Mucosa of rectum (tissue), 2 donors: ENCODE measurements around the gene ARHGEF37.

Experiments
- H3K27ac ChIP-seq, 2 donors: one replicate each; pipeline ENCODE4 v1.7.0; 2013; ENCODE audit warnings: inconsistent platforms in 2 of 2, low read depth in 2 of 2, low read length in 2 of 2
- H3K27me3 ChIP-seq, 2 donors: one replicate each; pipeline ENCODE4 v1.7.0; 2013; ENCODE audit warnings: low read length in 2 of 2; ENCODE audit not compliant: control insufficient read depth in 2 of 2, insufficient read depth in 2 of 2
- H3K36me3 ChIP-seq, 2 donors: one replicate each; pipeline ENCODE4 v1.7.0; 2013; ENCODE audit warnings: low read length in 2 of 2; ENCODE audit not compliant: control insufficient read depth in 2 of 2, insufficient read depth in 2 of 2
- H3K4me1 ChIP-seq, 2 donors: one replicate each; pipeline ENCODE4 v1.7.0; 2013; ENCODE audit warnings: low read length in 2 of 2, mild to moderate bottlenecking in 1 of 2; ENCODE audit not compliant: control insufficient read depth in 2 of 2, insufficient read depth in 2 of 2
- H3K4me3 ChIP-seq, 2 donors: one replicate each; pipeline ENCODE4 v1.7.0; 2013; ENCODE audit warnings: low read length in 2 of 2
- H3K9ac ChIP-seq, 2 donors: one replicate each; pipeline ENCODE4 v1.7.0; 2013; ENCODE audit warnings: low read length in 2 of 2, low read depth in 1 of 2, mild to moderate bottlenecking in 1 of 2
- H3K9me3 ChIP-seq, 2 donors: one replicate each; pipeline ENCODE4 v1.7.0; 2013; ENCODE audit warnings: low read length in 2 of 2; ENCODE audit not compliant: control insufficient read depth in 2 of 2
- donor health status: healthy.
- donor health status: Normal muscosa, but diverticular disease.

The ARHGEF37 gene

DNA sequence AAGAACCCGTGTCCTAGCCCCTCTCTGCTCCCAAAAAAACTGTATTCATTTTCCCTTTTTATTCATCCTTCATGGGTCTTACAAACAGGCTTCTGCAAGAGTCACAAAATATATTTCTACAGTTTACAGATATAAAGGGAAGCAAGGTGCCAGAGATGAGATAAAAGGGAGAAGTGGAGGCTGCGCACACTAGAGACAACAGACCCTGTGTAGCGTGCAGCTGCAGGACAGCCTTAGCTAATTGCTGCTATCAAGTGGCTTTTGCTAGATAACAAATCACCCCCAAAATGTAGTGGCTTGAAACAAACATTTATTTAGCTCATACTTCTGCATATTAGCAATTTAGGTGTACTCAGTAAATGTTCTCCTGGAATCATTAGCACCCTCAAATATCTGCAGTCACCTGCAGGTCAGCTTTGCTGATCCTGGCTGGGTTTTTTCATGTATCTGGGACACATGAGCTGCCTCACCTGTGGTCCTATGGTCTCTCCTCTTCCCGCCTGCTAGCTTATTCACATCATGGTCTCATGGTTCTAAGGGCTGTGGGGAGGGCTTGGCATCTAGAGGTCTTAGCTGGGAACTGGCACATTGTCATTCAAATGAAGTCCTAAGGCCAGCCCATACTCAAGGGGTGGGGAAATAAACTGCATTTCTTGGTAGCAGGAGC is 29.4 kb downstream of the ARHGEF37 start:
- Histone ChIP-seq H3K4me3 (no peak overlapping the region), H3K27ac (peak overlapping the region; percentile 63 to 74), H3K36me3 (peaks cover 5 to 12% of the 10 kb centered on the region in 2 donors), H3K4me1 (peaks cover 23 to 41% of the 10 kb centered on the region in 2 donors), H3K27me3 (no peaks in the 10 kb centered on the region), H3K9me3 (no peaks in the 10 kb centered on the region), H3K9ac (peak overlapping the region in 1 of 2 donors; percentile 6)

DNA sequence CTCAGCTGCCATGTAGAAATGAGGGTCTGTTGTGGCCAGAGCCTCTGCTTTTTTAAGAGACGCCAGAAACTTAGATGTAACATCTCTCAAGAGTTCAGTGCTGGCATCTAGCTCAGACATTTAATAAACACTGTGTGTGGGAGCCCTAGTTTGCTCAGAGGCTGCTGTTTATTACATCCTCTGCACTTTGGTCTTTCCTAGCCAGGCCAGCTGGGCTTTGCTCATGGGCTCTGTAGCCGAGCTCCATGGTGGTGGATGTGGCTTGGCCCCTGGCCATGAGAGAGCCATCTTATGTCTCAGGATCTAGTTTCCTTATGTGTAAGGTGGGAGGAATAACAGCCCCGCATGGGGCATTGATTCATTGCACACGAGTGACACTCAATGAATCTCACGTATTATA is 30.0 kb downstream of the ARHGEF37 start:
- Histone ChIP-seq H3K4me3 (no peak overlapping the region), H3K27ac (peak overlapping the region; percentile 63 to 74), H3K9ac (peak overlapping the region in 1 of 2 donors; percentile 6), H3K4me1 (peaks cover 19 to 35% of the 10 kb centered on the region in 2 donors), H3K9me3 (no peaks in the 10 kb centered on the region), H3K27me3 (no peaks in the 10 kb centered on the region), H3K36me3 (peaks cover 5 to 12% of the 10 kb centered on the region in 2 donors)

DNA sequence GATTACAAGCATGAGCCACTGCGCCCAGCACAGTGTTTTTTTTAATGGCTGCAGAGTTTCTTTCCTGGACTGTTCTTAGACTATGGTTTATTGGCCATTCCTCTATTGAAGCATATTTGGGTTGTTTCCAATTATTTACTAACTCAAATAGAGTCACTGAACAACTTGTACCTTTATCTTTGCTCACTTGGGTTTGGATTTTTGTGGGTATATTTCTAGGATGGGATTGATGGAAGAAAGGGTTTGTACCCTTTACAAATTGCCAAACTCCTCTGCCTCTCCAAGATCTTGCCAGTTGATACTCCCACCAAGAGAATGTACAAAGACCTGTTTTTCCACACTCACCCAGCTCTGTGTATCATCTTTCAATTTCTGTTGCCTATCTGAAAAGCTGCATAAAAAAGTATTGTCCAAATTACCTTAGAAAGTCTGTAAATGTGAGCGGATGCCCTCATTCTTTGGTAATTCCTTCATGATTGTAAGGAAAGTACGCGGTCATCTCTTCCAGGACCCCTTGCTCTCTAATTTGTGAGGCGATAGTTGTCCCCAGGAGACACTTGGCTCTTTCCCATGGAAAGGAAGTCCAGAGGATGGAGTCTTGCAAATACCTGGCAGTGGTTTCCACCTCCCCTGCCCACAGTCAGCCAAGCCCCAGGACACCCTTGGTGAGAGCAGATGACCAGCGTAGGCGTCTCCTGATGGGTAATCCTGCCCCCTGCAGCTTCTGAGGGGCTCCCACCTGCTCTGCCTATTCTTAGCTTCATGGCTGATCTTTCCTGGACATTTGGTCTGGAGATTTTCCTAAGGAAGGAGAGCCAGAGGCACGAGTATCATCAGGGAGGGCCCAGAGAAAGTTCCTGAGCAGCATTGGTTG is 33.0 kb downstream of the ARHGEF37 start:
- no peak overlapping the region for H3K9ac ChIP-seq
- H3K27me3 ChIP-seq: no peaks in the 10 kb centered on the region
- peaks cover 19 to 20% of the 10 kb centered on the region in 2 donors for H3K4me1 ChIP-seq
- H3K27ac ChIP-seq: no peak overlapping the region
- H3K36me3 ChIP-seq: peaks cover 6 to 20% of the 10 kb centered on the region in 2 donors
- no peak overlapping the region for H3K4me3 ChIP-seq
- no peaks in the 10 kb centered on the region for H3K9me3 ChIP-seq

DNA sequence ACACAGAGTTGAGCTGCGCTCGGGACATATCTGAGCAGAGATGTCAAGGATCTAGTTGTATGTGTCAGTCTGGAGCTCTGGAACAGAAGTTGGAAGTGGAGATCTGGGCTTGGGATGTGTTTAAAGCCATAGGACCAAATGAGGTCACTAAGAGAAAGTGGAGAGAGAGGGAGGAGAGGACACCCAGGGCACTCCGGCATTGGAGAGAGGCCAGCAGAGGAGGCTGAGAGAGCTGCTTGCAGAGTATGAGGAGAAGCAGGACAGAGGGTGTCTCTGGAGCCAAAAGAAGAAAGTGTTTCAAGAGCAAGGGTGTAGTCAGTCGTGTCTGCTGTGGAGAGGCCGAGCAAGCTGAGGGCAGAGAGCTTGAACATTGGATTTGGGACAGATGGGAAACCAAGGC is 34.7 kb downstream of the ARHGEF37 start:
- Histone ChIP-seq H3K4me1 (peaks cover 10 to 14% of the 10 kb centered on the region in 2 donors), H3K9ac (no peak overlapping the region), H3K9me3 (no peaks in the 10 kb centered on the region), H3K36me3 (peaks cover 2 to 11% of the 10 kb centered on the region in 2 donors), H3K4me3 (no peak overlapping the region), H3K27ac (no peak overlapping the region), H3K27me3 (no peaks in the 10 kb centered on the region)

DNA sequence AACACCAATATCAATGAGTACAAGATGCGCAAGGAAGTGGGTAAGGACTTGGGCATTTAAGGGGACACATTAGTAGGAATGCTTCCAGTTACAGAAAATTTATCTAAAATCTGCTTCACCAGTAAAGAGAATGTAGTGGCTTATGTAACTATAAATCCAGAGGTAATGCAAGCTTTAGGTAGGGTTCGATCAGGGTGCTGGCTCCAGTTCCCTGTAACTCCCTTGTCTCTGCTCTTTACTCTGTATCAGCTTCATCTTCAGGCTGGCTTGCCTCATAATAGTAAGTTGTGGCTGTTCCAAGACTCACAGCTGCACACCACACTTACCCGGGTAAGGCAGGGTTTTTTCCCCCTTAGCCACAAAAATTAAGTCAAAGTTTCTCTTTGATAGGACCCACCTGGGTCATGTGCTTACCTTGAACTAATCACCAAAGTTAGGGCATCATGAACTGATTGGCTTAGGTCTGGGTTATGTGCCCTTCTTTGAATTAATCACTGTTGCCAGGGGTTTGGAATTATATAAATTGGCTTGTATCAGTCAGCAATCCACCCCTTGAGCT is 35.5 kb downstream of the ARHGEF37 start:
- Histone ChIP-seq H3K27ac (no peak overlapping the region), H3K9me3 (no peaks in the 10 kb centered on the region), H3K9ac (no peak overlapping the region), H3K4me1 (peaks cover 2 to 6% of the 10 kb centered on the region in 2 donors), H3K4me3 (no peak overlapping the region), H3K36me3 (peaks cover 7 to 16% of the 10 kb centered on the region in 2 donors), H3K27me3 (no peaks in the 10 kb centered on the region)

DNA sequence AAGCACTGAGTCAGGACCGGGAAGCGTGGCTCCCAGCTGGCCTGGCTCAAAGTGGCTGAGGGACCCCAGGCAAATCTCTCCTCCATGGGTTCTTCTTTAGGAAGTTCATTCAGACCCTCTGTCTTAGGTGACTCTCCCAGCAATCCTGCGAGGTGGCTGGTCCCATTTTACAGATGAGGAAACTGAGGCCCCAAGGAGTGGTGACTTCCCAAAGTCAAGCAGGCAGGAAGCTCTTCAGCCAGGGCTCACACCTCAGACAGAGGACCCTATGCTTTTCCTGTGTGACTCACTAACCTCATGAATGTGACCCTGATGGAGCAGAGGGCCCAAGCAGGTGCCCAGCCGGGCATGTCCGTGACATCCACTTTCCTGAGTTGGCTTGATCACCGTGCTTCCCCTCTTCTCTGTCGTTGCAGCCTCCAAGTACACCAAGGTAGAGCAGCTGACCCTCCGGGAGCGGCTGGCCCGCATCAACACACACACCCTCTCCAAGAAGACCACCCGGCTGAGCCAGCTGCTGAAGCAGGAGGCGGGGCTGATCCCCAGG is 36.5 kb downstream of the ARHGEF37 start:
- Histone ChIP-seq H3K4me1 (peaks cover under 1 to 2% of the 10 kb centered on the region in 2 donors), H3K36me3 (peaks cover 17 to 26% of the 10 kb centered on the region in 2 donors), H3K27me3 (no peaks in the 10 kb centered on the region), H3K9me3 (no peaks in the 10 kb centered on the region), H3K4me3 (no peak overlapping the region), H3K9ac (no peak overlapping the region), H3K27ac (no peak overlapping the region)

DNA sequence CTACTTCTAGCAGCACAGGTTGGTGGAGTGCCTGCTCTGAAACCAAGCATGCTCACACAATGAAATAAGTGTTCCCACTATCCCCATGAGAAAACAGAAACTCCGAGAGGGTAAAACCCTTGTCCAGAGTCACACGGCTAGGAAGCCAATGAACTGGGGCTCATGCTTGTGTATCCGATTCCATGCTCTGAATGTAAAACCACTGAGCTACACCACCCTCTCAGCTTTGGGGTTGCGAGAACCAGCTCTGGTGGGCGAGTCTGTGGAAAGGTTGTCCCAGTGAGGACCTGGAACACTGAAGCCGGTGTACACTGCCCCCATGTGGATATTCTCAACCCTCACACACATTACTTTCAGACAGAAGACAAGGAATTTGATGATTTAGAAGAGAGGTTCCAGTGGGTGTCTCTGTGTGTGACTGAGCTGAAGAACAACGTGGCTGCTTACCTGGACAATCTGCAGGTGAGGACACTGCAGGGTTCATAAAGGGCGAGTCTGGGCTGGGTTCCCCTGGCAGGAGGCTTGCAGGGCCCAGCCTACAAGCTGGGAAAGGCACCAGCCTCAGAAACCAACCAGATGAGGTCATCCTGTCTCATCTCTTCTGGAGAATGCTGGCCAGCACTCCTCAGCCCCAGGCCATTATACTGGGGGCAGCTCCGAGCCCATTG is 37.4 kb downstream of the ARHGEF37 start:
- H3K27me3 ChIP-seq: no peaks in the 10 kb centered on the region
- peaks cover 0 to 2% of the 10 kb centered on the region in 2 donors for H3K4me1 ChIP-seq
- H3K4me3 ChIP-seq: no peak overlapping the region
- H3K9me3 ChIP-seq: no peaks in the 10 kb centered on the region
- H3K36me3 ChIP-seq: peaks cover 22 to 35% of the 10 kb centered on the region in 2 donors
- no peak overlapping the region for H3K9ac ChIP-seq
- H3K27ac ChIP-seq: no peak overlapping the region

DNA sequence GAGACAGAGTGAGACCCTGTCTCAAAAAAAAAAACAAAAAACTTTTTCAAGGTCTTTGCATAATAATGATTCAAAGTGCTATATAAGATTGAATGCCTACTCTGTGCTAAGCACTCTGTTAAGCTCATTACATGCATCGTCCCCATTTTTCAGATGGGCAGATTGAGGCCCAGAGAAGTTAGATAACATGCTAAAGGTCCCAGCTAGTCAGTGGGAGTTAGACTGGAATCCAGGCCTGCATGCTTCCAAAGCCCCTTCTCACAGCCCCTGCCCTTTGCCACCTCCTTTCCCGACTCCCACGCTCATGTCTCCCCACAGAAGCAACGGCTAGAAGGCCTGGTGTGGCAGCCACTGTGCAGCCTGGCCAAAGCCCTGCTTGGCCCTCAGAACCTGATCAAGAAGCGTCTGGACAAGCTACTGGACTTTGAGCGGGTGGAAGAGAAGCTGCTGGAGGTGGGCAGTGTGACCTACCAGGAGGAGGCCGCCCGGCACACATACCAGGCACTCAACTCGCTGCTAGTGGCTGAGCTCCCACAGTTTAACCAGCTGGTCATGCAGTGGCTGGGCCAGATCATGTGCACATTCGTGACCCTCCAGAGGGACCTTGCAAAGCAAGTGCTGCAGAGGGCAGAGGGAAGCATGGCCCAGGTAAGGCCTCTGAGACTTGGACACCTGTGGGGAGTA is 40.3 kb downstream of the ARHGEF37 start:
- Histone ChIP-seq H3K27me3 (no peaks in the 10 kb centered on the region), H3K36me3 (peaks cover 35 to 44% of the 10 kb centered on the region in 2 donors), H3K27ac (no peak overlapping the region), H3K4me1 (peaks cover 0 to 2% of the 10 kb centered on the region in 2 donors), H3K9me3 (no peaks in the 10 kb centered on the region), H3K4me3 (no peak overlapping the region), H3K9ac (no peak overlapping the region)

DNA sequence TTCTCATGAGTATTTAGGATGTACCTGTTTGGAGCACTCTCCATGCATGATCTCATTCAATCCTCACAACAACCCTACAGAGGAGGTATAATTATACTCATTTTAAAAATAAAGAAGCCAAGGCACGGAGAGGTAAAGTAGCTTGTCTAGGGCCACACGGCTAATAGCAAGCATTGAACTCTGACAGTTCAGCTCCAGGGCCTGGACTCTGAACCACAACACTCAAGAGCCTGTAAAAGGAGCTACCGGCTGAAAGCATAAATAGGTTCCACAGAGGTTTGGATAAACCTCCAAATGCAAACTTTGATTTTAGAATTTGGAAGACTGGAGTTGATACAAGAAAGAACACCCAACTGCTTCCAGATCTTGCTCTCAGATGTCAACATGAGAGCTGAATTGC is 41.2 kb downstream of the ARHGEF37 start:
- Histone ChIP-seq H3K9me3 (no peaks in the 10 kb centered on the region), H3K27ac (no peak overlapping the region), H3K4me3 (no peak overlapping the region), H3K27me3 (no peaks in the 10 kb centered on the region), H3K9ac (no peak overlapping the region), H3K36me3 (peaks cover 33 to 52% of the 10 kb centered on the region in 2 donors), H3K4me1 (peaks cover 0 to 2% of the 10 kb centered on the region in 2 donors)
